Fibroblast of the aortic adventitia (primary cell): ENCODE results near the gene CHDH. TPM values are rescaled to one million over a fixed set of nuclear protein-coding genes. Genes with fewer than 3 reads are reported as not detected.

Experiments
- DNase-seq: peaks from one replicate; pipeline ENCODE4 v3.0.0-alpha.2; 2010; ENCODE audit warnings: low read depth
- H3K4me3 ChIP-seq: 2 replicates; pipeline ENCODE4 v1.5.1; 2011; ENCODE audit warnings: low read depth, mild to moderate bottlenecking, control low read depth, low read length, moderate library complexity
- small RNA-seq: library from RNA; depleted of rRNA; stranded (forward); fragments of <200 nt; gene quantifications from one replicate; pipeline ENCODE3, GENCODE V24; 2012
- total RNA-seq: library from RNA; depleted of rRNA; stranded (reverse); fragments of >200 nt; gene quantifications from 2 replicates; pipeline ENCODE4 v1.2.3, GENCODE V29; 2012; ENCODE audit warnings: low replicate concordance
- TF ChIP-seq, protein P1 (sequence below): IDR thresholded peaks from 2 replicates; pipeline ENCODE4 v1.5.1; 2011; ENCODE audit warnings: mild to moderate bottlenecking, low read length, control low read depth, inconsistent platforms; ENCODE audit not compliant: insufficient read depth

CHDH gene
- total RNA-seq, 1 donor, result 1.3 TPM

DNA sequence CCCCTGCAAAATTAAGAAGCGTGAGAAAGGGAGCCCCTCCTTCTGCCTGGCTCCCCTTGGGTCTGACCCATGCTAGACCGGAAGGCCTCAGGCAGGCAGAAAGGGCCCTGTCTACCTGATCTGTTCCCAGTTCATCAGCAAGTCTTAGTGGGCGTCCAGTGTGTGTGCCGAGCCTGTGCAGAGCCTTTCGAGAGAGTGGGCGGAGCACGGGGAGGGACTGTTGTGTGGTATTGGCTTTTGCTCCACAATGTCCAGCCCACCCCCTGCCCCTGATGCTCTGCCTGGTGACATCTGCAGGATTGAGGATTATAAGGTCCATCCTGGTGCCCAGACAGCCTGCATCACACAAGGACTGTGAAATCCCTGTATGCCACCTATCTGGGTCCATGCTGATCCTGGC lies 82.9 kb downstream of the CHDH start:
- TF ChIP-seq, protein P1, sequence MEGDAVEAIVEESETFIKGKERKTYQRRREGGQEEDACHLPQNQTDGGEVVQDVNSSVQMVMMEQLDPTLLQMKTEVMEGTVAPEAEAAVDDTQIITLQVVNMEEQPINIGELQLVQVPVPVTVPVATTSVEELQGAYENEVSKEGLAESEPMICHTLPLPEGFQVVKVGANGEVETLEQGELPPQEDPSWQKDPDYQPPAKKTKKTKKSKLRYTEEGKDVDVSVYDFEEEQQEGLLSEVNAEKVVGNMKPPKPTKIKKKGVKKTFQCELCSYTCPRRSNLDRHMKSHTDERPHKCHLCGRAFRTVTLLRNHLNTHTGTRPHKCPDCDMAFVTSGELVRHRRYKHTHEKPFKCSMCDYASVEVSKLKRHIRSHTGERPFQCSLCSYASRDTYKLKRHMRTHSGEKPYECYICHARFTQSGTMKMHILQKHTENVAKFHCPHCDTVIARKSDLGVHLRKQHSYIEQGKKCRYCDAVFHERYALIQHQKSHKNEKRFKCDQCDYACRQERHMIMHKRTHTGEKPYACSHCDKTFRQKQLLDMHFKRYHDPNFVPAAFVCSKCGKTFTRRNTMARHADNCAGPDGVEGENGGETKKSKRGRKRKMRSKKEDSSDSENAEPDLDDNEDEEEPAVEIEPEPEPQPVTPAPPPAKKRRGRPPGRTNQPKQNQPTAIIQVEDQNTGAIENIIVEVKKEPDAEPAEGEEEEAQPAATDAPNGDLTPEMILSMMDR, result no peak
- no peak overlapping the region for H3K4me3 ChIP-seq
- no peak for DNase-seq

Small RNA genes lying within 50 kb of the gene (small RNA-seq; reads per million reads assigned to genes)
- gene AC012467.1, result not detected

Other genes with a start within 250 kb of the CHDH start
- gene IL17RB, start 149 bp upstream of the CHDH start, total RNA-seq, result 0.81 TPM in 1 of 2 replicates, not detected in the other
- 19.2 and 29.5 TPM in 2 replicates for gene ACTR8, start 35.7 kb upstream of the CHDH start, total RNA-seq
- 18.3 and 25.9 TPM in 2 replicates for gene SELENOK, start 45.4 kb upstream of the CHDH start, total RNA-seq